Activated naive CD4-positive, alpha-beta T cell treated with anti-CD3 and anti-CD28 coated beads for 36 hours (primary cell): ENCODE results near the gene PCBD1. TPM values are rescaled to one million over a fixed set of nuclear protein-coding genes. Genes with fewer than 3 reads are reported as not detected.

Experiments
- CTCF ChIA-PET: fragments of 350-600 bp; sonication (Branson Sonifier 250); formaldehyde crosslinking; loops from one replicate; lab custom pipeline; 2021; ENCODE audit warnings: antibody characterized with exemption; lab: Charles Lee
- DNase-seq: peaks from one replicate; pipeline ENCODE4 v3.0.0-alpha.2; 2020
- H3K27ac Mint-ChIP-seq: one replicate; pipeline ENCODE4 v1.8.0; 2021; ENCODE audit warnings: mild to moderate bottlenecking, mixed read lengths
- H3K27me3 Mint-ChIP-seq: one replicate; pipeline ENCODE4 v1.8.0; 2021; ENCODE audit warnings: low read depth, mixed read lengths
- H3K36me3 Mint-ChIP-seq: one replicate; pipeline ENCODE4 v1.8.0; 2021; ENCODE audit warnings: low read depth, mixed read lengths
- H3K4me1 Mint-ChIP-seq: one replicate; pipeline ENCODE4 v1.8.0; 2021; ENCODE audit warnings: low read depth, mixed read lengths
- H3K4me3 Mint-ChIP-seq: one replicate; pipeline ENCODE4 v1.8.0; 2021; ENCODE audit warnings: mild to moderate bottlenecking, moderate library complexity, mixed read lengths
- H3K9me3 Mint-ChIP-seq: one replicate; pipeline ENCODE4 v1.8.0; 2021; ENCODE audit warnings: mixed read lengths
- intact Hi-C: fragments of 100-400 bp; cut with micrococcal nuclease; formaldehyde crosslinking; loops from one replicate; pipeline ENCODE4 v1.15.1; 2023
- total RNA-seq, 2 experiments: library from RNA; stranded (reverse); gene quantifications; one replicate each; pipeline ENCODE4 v1.2.3, GENCODE V29; 2021

Gene PCBD1
- total RNA-seq, 2 experiments from 2014 or later = 33.0 to 37.2 TPM

DNA sequence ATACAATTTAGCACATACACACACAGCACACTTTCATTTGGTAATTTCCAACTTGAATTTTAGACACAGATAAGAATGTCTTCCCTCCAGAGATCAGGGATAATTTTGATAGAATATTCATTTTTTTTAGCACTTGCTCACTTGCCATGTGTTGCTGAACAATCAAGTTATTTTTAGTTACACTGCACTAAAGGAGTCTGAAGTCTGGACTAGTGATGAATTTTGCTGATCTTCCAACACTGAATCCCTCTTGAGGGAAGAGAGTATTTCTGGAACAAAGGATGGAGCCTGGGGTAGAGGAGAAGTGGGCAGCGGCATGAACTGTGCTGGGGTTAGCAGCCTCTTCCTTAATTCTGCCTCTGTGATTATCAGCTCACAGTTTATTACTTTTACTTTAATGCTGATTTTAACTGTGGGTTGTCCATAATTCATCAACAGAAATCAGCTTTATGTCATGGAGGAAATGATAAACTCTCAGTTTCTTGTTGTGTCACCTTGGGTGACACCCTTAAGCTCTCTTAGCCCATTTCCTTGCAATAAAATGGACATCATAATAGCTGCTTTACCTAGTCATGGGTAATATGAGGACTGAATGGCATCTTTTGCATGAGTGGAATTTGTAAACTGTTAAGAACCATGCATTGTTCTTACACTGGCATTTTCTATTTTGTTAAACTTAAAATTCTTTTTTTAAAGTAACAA is 40.6 kb downstream of the PCBD1 start:
- no peaks in the 10 kb centered on the region for H3K9me3 Mint-ChIP-seq
- DNase-seq = no peak
- intact Hi-C loops = loop anchor here (1.0 to 5.0 kb wide), 4 partner anchors 15 to 371 kb away; partner anchors contain the start of gene PALD1
- no peaks in the 10 kb centered on the region for H3K27me3 Mint-ChIP-seq
- CTCF ChIA-PET = interaction anchor here (0.5 to 1.1 kb wide), 3 partner anchors 31 to 55 kb away, joined by 3 to 5 read pairs (median 4); no protein-coding TSS in a partner anchor
- peaks cover 28% of the 10 kb centered on the region for H3K36me3 Mint-ChIP-seq
- no peak overlapping the region for H3K4me3 Mint-ChIP-seq
- peaks cover 30% of the 10 kb centered on the region for H3K4me1 Mint-ChIP-seq
- peak overlapping the region; percentile 73 for H3K27ac Mint-ChIP-seq

GRCh38 chr10:70846795-70847194 is 41.6 kb downstream of the PCBD1 start:
- Mint-ChIP-seq H3K27ac (no peak overlapping the region), H3K4me1 (peaks cover 30% of the 10 kb centered on the region), H3K36me3 (peaks cover 33% of the 10 kb centered on the region), H3K9me3 (no peaks in the 10 kb centered on the region), H3K4me3 (no peak overlapping the region), H3K27me3 (no peaks in the 10 kb centered on the region)
- DNase-seq = no peak
- intact Hi-C loops = loop anchor here (5.0 kb wide), 1 partner anchor 369 kb away; the partner anchor contains the start of gene PALD1
- CTCF ChIA-PET = interaction anchor here (0.7 kb wide), 1 partner anchor 16 kb away, joined by 4 read pairs; no protein-coding TSS in a partner anchor

DNA sequence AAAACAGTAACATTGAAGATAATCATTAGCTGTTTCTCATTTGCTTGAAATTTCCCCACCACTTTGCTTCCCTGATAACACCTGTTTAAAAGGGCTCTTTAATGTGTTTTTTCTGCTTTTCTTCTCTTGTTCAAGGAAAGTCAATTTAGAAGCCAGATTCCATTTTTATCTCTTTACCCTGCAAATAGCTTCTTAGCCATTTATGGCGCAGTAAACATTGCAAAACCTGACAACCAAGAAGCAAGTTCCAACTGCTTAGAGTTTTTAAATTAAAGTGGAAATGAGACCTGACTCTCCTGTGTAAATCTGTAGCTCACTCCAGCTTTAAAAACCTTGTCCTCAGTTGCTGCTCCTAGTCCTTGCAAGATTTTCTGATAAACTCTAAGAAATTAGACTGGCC is 42.5 kb downstream of the PCBD1 start:
- DNase-seq = no peak
- Mint-ChIP-seq H3K27ac (no peak overlapping the region), H3K4me3 (no peak overlapping the region), H3K36me3 (peaks cover 33% of the 10 kb centered on the region), H3K27me3 (no peaks in the 10 kb centered on the region), H3K9me3 (no peaks in the 10 kb centered on the region), H3K4me1 (peaks cover 36% of the 10 kb centered on the region)
- CTCF ChIA-PET = no interaction called here
- intact Hi-C loops = loop anchor here (5.0 kb wide), 1 partner anchor 369 kb away; the partner anchor contains the start of gene PALD1

DNA sequence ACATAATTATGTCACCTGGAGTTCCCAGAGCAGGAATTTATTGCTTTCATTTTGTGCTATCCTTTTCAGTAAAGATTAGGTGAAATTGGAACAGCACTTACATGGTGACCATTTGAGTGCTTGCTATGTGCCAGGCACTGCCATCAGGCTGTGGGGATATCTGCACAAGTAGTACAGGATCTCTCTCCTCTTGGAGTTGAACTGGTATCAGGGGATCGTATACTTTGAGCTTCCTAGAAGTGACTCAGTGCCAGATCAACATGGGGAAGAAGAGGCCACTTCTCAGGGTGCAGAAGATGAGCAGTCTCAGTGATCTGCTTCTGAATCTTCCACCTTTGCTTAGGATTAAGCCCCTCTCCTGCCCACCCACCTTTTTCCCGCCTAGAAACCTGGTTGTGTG is 43.1 kb downstream of the PCBD1 start:
- no peaks in the 10 kb centered on the region for H3K9me3 Mint-ChIP-seq
- H3K27me3 Mint-ChIP-seq = no peaks in the 10 kb centered on the region
- H3K27ac Mint-ChIP-seq = no peak overlapping the region
- CTCF ChIA-PET = interaction anchor here (0.8 kb wide), 1 partner anchor 58 kb away, joined by 3 read pairs; no protein-coding TSS in a partner anchor
- H3K4me1 Mint-ChIP-seq = peaks cover 39% of the 10 kb centered on the region
- intact Hi-C loops = loop anchor here (5.0 kb wide), 1 partner anchor 368 kb away; the partner anchor contains the start of gene PALD1
- DNase-seq = no peak
- peaks cover 30% of the 10 kb centered on the region for H3K36me3 Mint-ChIP-seq
- H3K4me3 Mint-ChIP-seq = no peak overlapping the region

DNA sequence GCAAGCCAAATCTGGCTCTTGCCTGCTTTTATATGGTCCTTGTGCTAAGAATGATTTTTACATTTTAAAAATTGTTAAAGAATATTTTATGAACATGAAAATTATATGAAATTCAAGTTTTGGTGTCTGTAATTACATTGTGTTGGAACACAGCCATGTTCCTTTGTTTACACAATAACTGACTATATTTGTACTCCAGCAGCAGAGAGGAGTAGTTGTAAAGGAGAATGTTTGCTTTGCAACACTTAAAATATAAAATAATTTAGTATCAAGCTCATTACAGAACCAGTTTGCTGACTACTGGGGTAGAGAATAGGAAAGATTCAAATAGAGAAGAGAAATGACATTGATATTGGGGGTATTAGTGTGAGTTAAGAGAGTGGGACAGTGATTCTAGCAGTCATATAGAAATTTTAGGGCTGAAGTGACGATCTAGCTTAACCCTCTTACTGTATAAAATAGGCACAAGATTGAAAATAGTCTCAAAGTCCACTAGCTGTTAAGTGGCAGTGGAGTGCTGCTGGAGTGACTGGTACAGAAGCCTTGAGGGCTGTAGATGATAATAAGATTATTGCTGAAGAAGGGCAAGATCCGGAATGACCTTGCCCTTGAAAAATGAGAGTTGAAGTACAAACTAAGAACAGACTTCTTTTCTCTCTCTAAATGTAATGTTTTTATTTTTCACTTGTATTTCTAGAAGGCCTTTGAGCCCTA is 44.4 kb downstream of the PCBD1 start:
- Mint-ChIP-seq H3K27ac (no peak overlapping the region), H3K27me3 (no peaks in the 10 kb centered on the region), H3K4me1 (peaks cover 35% of the 10 kb centered on the region), H3K4me3 (no peak overlapping the region), H3K9me3 (no peaks in the 10 kb centered on the region), H3K36me3 (peaks cover 31% of the 10 kb centered on the region)
- CTCF ChIA-PET = interaction anchor here (0.5 kb wide), 1 partner anchor 22 kb away, joined by 3 read pairs; no protein-coding TSS in a partner anchor
- no peak for DNase-seq
- intact Hi-C loops = no loop called here

DNA sequence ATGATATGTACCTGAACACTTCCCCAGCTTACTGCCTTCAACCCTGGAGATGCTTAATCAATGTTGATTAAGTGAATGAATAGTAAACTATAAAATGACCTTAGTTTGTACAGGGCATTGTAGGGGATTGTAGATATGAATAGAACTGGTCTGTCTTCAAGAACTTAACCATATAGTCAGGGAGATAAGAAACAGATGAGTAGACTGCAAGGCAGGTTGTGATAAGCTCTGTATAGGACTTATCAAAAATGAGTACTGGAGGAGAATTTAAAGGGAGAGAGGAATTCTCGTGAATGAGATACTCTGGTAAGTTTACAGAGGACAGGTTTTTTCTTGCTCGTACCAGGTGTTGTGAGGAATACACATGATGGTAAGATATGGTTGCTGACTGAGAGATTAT is 45.0 kb downstream of the PCBD1 start:
- Mint-ChIP-seq H3K36me3 (peaks cover 30% of the 10 kb centered on the region), H3K27me3 (no peaks in the 10 kb centered on the region), H3K27ac (no peak overlapping the region), H3K9me3 (no peaks in the 10 kb centered on the region), H3K4me3 (no peak overlapping the region), H3K4me1 (peaks cover 31% of the 10 kb centered on the region)
- DNase-seq = no peak
- CTCF ChIA-PET = no interaction called here
- intact Hi-C loops = no loop called here

- H3K27ac Mint-ChIP-seq = no peak overlapping the region
- peaks cover 41% of the 10 kb centered on the region for H3K36me3 Mint-ChIP-seq
- H3K4me3 Mint-ChIP-seq = no peak overlapping the region
- DNase-seq = no peak
- peaks cover 37% of the 10 kb centered on the region for H3K4me1 Mint-ChIP-seq
- H3K27me3 Mint-ChIP-seq = no peaks in the 10 kb centered on the region
- CTCF ChIA-PET = no interaction called here
- intact Hi-C loops = no loop called here
- H3K9me3 Mint-ChIP-seq = peaks cover 2% of the 10 kb centered on the region
Measured at GRCh38 chr10:70840836-70841235, 47.5 kb downstream of the PCBD1 start.

GRCh38 chr10:70838270-70838805 is 50.0 kb downstream of the PCBD1 start:
- no peak for DNase-seq
- Mint-ChIP-seq H3K4me1 (peaks cover 45% of the 10 kb centered on the region), H3K4me3 (no peak overlapping the region), H3K27ac (no peak overlapping the region), H3K27me3 (no peaks in the 10 kb centered on the region), H3K36me3 (peaks cover 32% of the 10 kb centered on the region), H3K9me3 (peaks cover 2% of the 10 kb centered on the region)
- intact Hi-C loops = no loop called here
- CTCF ChIA-PET = interaction anchor here (0.6 to 2.0 kb wide), 5 partner anchors 17 to 618 kb away, joined by 3 to 4 read pairs (median 4); no protein-coding TSS in a partner anchor

DNA sequence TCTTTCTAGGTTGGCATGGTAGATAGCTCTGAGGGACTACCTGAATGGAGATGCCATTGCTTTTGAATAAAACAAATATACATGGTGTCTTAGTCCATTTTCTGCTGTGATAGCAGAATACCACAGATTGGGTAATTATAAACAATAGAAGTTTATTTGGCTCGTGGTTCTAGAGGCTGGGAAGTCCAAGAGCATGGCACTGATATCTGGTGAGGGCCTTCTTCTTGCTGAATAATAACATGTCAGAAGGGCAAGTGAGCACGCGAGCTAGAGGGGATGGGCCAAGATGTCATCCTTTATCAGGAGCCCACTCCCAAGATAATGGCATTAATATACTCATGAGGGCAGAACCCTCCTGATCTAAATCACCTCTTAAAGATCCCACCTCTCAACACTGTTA is 50.7 kb downstream of the PCBD1 start:
- DNase-seq = no peak
- Mint-ChIP-seq H3K27me3 (no peaks in the 10 kb centered on the region), H3K36me3 (peaks cover 31% of the 10 kb centered on the region), H3K27ac (no peak overlapping the region), H3K4me3 (no peak overlapping the region), H3K9me3 (peaks cover 2% of the 10 kb centered on the region), H3K4me1 (peaks cover 52% of the 10 kb centered on the region)
- intact Hi-C loops = no loop called here
- CTCF ChIA-PET = interaction anchor here (2.0 kb wide), 1 partner anchor 20 kb away, joined by 4 read pairs; no protein-coding TSS in a partner anchor

DNA sequence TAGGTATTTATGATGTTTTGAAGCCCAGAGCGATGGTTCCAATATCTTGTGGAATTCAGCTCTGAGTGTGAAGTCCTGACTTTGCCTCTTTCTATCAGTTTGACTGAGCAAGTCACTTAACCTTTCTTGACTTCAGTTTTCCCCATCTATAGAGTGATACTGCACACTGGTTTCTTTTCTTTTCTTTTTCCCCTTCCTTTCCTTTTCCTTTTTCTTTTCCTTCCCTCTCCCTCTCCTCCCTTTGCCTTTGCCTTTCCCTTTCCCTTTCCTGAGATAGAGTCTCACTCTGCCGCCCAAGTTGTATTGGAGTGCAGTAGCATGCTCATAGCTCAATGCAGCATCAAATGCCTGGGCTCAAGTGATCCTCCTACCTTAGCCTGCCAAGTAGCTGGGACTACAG is 52.0 kb downstream of the PCBD1 start:
- H3K27ac Mint-ChIP-seq = no peak overlapping the region
- H3K27me3 Mint-ChIP-seq = no peaks in the 10 kb centered on the region
- intact Hi-C loops = no loop called here
- no peak for DNase-seq
- H3K4me3 Mint-ChIP-seq = no peak overlapping the region
- H3K9me3 Mint-ChIP-seq = peaks cover 2% of the 10 kb centered on the region
- H3K36me3 Mint-ChIP-seq = peaks cover 25% of the 10 kb centered on the region
- H3K4me1 Mint-ChIP-seq = peaks cover 54% of the 10 kb centered on the region
- CTCF ChIA-PET = no interaction called here

- H3K27me3 Mint-ChIP-seq = no peaks in the 10 kb centered on the region
- H3K27ac Mint-ChIP-seq = no peak overlapping the region
- CTCF ChIA-PET = no interaction called here
- H3K36me3 Mint-ChIP-seq = peaks cover 26% of the 10 kb centered on the region
- intact Hi-C loops = no loop called here
- H3K4me3 Mint-ChIP-seq = no peak overlapping the region
- H3K4me1 Mint-ChIP-seq = peaks cover 48% of the 10 kb centered on the region
- DNase-seq = no peak
- peaks cover 2% of the 10 kb centered on the region for H3K9me3 Mint-ChIP-seq
Measured at GRCh38 chr10:70834441-70835151, 53.8 kb downstream of the PCBD1 start.

DNA sequence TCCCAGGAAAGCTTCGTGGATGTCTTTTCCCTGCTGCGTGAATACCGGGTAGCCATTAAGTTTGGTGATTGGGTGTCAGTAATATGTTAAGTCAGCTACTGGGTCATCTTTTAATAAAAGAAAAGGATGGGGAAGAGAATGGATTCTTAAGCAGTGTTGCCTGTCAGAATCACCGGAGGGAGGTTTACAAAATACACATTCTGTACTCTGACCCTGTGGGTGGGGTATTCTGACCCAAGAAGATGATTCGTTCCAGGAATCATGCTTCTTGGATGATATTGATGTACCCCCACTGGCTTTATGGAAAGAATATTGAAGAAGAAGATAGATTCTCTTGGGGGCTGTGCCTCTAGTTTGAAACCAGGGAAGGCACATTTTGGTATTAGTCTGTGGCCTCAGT is 54.3 kb downstream of the PCBD1 start:
- peak overlapping the region; percentile 57 for H3K27ac Mint-ChIP-seq
- no peaks in the 10 kb centered on the region for H3K27me3 Mint-ChIP-seq
- DNase-seq = no peak
- peaks cover 2% of the 10 kb centered on the region for H3K9me3 Mint-ChIP-seq
- H3K36me3 Mint-ChIP-seq = peaks cover 30% of the 10 kb centered on the region
- CTCF ChIA-PET = no interaction called here
- no peak overlapping the region for H3K4me3 Mint-ChIP-seq
- intact Hi-C loops = no loop called here
- H3K4me1 Mint-ChIP-seq = peaks cover 51% of the 10 kb centered on the region
